Ishikawa (cell line): ENCODE data around the gene SUGT1.

Experiments
- CEBPB ChIP-seq: IDR thresholded peaks from 2 replicates; pipeline ENCODE4 v1.6.1; 2012
- CREB1 ChIP-seq: IDR thresholded peaks from 2 replicates; pipeline ENCODE4 v1.6.1; 2012; ENCODE audit warnings: low read depth
- EGR1 ChIP-seq: IDR thresholded peaks from 2 replicates; pipeline ENCODE4 v1.6.1; 2012
- EP300 ChIP-seq: IDR thresholded peaks from 2 replicates; pipeline ENCODE4 v1.6.1; 2012; ENCODE audit warnings: borderline replicate concordance
- FOXM1 ChIP-seq: IDR thresholded peaks from 2 replicates; pipeline ENCODE4 v1.6.1; 2012; ENCODE audit warnings: low read depth, borderline replicate concordance
- MAX ChIP-seq: IDR thresholded peaks from 2 replicates; pipeline ENCODE4 v1.6.1; 2012
- NFIC ChIP-seq: IDR thresholded peaks from 2 replicates; pipeline ENCODE4 v1.6.1; 2012
- RAD21 ChIP-seq: IDR thresholded peaks from 2 replicates; pipeline ENCODE4 v1.6.1; 2012; ENCODE audit warnings: low read depth
- TAF1 ChIP-seq: IDR thresholded peaks from 2 replicates; pipeline ENCODE4 v1.6.1; 2012; ENCODE audit warnings: low read depth, mild to moderate bottlenecking
- TCF12 ChIP-seq: IDR thresholded peaks from 2 replicates; pipeline ENCODE4 v1.6.1; 2012; ENCODE audit warnings: low read depth
- TEAD4 ChIP-seq: IDR thresholded peaks from 2 replicates; pipeline ENCODE4 v1.6.1; 2012
- YY1 ChIP-seq: IDR thresholded peaks from 2 replicates; pipeline ENCODE4 v1.6.1; 2012; ENCODE audit warnings: low read depth
- ZBTB7A ChIP-seq: IDR thresholded peaks from 2 replicates; pipeline ENCODE4 v1.6.1; 2012; ENCODE audit warnings: low read depth
- TF ChIP-seq, protein P1 (sequence below): IDR thresholded peaks from 2 replicates; pipeline ENCODE4 v1.6.1; 2012
- TF ChIP-seq, protein P2 (sequence below): IDR thresholded peaks from 2 replicates; pipeline ENCODE4 v1.6.1; 2012; ENCODE audit warnings: low read depth, mild to moderate bottlenecking

Gene SUGT1

DNA sequence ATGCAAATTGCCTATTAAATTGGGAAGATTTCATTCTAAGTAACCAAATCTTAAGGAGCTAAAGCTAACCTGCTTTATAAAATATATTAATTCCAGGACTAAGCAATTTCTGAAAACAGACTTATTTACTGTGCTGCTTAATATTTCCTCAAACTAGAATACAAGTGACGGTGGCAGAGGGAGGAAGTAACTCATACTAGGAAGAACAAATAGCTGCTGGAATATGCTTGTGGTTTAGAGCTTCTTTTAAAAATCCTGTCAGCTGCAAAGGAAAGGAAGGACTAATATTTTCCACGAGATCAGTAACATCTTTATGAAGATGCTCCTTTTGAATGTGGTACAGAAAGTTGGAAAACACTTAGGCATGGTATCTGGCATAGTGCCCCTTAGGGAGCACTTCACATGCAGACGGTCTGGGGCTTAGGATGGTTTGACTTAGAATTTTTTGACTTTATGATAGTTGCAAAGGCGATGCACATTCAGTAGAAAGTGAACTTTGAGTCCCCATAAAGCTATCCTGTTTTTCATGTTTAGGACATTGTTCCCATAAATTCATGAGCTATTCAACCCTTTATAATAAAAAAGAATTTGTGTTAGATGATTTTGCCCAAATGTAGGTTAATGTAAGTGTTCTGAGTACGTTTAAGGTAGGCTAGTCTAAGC, 13.8 kb upstream of the SUGT1 start:
- TF ChIP-seq EP300 (no peak), TEAD4 (no peak), CEBPB (no peak), TCF12 (no peak), MAX (no peak), NFIC (no peak), ZBTB7A (no peak)
- TF ChIP-seq, protein P1, sequence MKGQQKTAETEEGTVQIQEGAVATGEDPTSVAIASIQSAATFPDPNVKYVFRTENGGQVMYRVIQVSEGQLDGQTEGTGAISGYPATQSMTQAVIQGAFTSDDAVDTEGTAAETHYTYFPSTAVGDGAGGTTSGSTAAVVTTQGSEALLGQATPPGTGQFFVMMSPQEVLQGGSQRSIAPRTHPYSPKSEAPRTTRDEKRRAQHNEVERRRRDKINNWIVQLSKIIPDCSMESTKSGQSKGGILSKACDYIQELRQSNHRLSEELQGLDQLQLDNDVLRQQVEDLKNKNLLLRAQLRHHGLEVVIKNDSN, result no peak
- TF ChIP-seq, protein P2, sequence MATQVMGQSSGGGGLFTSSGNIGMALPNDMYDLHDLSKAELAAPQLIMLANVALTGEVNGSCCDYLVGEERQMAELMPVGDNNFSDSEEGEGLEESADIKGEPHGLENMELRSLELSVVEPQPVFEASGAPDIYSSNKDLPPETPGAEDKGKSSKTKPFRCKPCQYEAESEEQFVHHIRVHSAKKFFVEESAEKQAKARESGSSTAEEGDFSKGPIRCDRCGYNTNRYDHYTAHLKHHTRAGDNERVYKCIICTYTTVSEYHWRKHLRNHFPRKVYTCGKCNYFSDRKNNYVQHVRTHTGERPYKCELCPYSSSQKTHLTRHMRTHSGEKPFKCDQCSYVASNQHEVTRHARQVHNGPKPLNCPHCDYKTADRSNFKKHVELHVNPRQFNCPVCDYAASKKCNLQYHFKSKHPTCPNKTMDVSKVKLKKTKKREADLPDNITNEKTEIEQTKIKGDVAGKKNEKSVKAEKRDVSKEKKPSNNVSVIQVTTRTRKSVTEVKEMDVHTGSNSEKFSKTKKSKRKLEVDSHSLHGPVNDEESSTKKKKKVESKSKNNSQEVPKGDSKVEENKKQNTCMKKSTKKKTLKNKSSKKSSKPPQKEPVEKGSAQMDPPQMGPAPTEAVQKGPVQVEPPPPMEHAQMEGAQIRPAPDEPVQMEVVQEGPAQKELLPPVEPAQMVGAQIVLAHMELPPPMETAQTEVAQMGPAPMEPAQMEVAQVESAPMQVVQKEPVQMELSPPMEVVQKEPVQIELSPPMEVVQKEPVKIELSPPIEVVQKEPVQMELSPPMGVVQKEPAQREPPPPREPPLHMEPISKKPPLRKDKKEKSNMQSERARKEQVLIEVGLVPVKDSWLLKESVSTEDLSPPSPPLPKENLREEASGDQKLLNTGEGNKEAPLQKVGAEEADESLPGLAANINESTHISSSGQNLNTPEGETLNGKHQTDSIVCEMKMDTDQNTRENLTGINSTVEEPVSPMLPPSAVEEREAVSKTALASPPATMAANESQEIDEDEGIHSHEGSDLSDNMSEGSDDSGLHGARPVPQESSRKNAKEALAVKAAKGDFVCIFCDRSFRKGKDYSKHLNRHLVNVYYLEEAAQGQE, result no peak

DNA sequence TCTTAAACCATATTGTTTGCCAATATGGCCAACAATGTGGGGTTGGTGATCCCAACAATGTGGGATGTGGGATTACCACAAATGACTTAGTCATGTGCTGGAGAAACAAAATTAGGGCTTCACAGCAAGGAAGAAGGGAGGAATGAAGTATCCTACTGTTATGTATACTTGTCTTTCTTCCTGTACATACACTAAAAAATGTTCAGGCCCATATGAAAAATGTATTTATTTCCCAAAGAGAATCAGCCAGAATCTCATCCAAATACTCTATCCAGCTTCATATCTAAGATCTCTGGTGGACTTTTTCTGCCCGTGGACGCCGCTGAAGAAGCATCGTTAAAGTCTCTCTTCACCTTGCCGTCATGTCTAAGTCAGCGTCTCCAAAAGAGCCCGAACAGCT, 10.5 kb upstream of the SUGT1 start, which contains the start of gene HNRNPA1L2:
Gene HNRNPA1L2 (plus strand): TSS at position 301 of the 400 bp plus-strand sequence. CDS start 62 bp downstream, at position 363.
- TF ChIP-seq EGR1, result no peak
- no peak for TF ChIP-seq ZBTB7A
- TF ChIP-seq TCF12, result no peak
- TF ChIP-seq, protein P2, result no peak
- no peak for TF ChIP-seq CEBPB
- TF ChIP-seq YY1, result no peak
- no peak for TF ChIP-seq CREB1
- TF ChIP-seq TEAD4, result no peak
- TF ChIP-seq, protein P1, result no peak
- no peak for TF ChIP-seq RAD21
- TF ChIP-seq NFIC, result no peak
- TF ChIP-seq FOXM1, result no peak
- no peak for TF ChIP-seq EP300

DNA sequence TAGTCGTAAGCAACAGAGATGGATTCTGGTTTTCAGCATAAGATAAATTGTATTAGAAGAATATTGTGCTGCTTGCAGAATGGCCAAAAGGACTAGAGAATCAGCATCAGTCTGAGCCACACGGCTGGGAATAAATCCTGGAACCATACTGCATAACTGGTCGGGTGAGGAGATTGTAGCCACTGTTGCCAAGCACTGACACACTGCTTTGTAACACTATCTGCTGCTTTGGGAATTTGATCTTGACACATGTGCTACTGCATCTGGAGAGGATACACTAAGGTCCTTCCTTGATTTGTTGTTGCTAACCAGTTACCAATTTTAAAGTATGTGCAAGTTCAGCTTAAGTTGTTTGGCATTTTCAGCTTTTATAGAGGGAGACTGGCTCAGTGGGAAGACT, 8.5 kb upstream of the SUGT1 start:
- no peak for TF ChIP-seq FOXM1

GRCh38 chr13:52646967-52647366, 5.7 kb upstream of the SUGT1 start:
- TF ChIP-seq NFIC (no peak), TEAD4 (no peak), EGR1 (no peak), CREB1 (no peak), EP300 (no peak), RAD21 (no peak), FOXM1 (no peak)

DNA sequence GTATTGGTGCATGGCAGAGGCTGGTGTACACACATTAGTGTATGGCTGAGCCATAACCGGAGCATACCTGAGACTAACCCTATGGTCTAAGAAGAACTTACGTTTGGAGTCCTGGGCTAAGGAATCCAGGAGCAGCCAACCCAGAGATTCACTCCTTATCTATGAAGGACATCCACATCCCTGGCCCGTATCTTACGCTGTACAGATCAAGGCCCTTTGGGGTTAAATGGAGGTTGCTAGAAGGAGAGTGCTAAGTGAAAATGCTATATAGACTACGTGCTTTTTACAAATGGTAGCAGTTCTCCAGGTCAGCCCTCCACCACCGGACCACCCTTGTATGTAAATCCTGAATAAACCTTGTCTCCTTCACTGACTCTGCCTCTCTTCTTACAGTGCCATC, 1.9 kb upstream of the SUGT1 start:
- no peak for TF ChIP-seq EGR1
- TF ChIP-seq RAD21, result no peak
- TF ChIP-seq, protein P1, result no peak
- no peak for TF ChIP-seq TAF1
- TF ChIP-seq FOXM1, result no peak
- TF ChIP-seq ZBTB7A, result no peak
- TF ChIP-seq MAX, result no peak
- no peak for TF ChIP-seq TEAD4
- TF ChIP-seq YY1, result no peak
- TF ChIP-seq NFIC, result no peak
- no peak for TF ChIP-seq CREB1
- TF ChIP-seq, protein P2, result no peak
- TF ChIP-seq EP300, result no peak
- no peak for TF ChIP-seq CEBPB
- no peak for TF ChIP-seq TCF12
